Neutrophil (primary cell): Measurements from ENCODE around the gene HNRNPD.
"Not testable (repeated sequence)": the region's sequence is repeated elsewhere in the genome, so short reads cannot be mapped to it uniquely, and the experiment has no call there.

Source experiments
- H3K27ac ChIP-seq: fragments of 200-600 bp; sonication (generic); 2 replicates; pipeline ENCODE4 v1.5.1; 2016; ENCODE audit warnings: mild to moderate bottlenecking, moderate library complexity
- H3K27me3 ChIP-seq: fragments of 200-600 bp; sonication (generic); 2 replicates; pipeline ENCODE4 v1.6.0; 2016; ENCODE audit warnings: mild to moderate bottlenecking
- H3K36me3 ChIP-seq: fragments of 200-600 bp; sonication (generic); 2 replicates; pipeline ENCODE4 v1.5.1; 2017
- H3K4me1 ChIP-seq, 2 experiments: fragments of 200-600 bp in 1 of 2; sonication (generic) in 1 of 2; 1 replicate in 1 of 2; 2 replicates in 1 of 2; pipeline versions ENCODE4 v1.5.1 to v1.6.1; 2013 to 2016; ENCODE audit warnings: low read depth in 1 of 2, low read length in 1 of 2, mild to moderate bottlenecking in 1 of 2, moderate library complexity in 1 of 2; ENCODE audit not compliant: control insufficient read depth in 1 of 2, insufficient read depth in 1 of 2
- H3K4me3 ChIP-seq, 2 experiments: fragments of 200-600 bp in 1 of 2; sonication (generic) in 1 of 2; 1 replicate in 1 of 2; 2 replicates in 1 of 2; pipeline ENCODE4 v1.5.1; 2013 to 2016; ENCODE audit warnings: low read depth in 1 of 2, low read length in 1 of 2, mild to moderate bottlenecking in 1 of 2, moderate library complexity in 1 of 2
- H3K9me3 ChIP-seq: fragments of 200-600 bp; sonication (generic); 2 replicates; pipeline ENCODE4 v1.5.1; 2016
- CTCF ChIP-seq: fragments of 200-600 bp; sonication (generic); IDR thresholded peaks from 2 replicates; pipeline ENCODE4 v1.5.1; 2016; ENCODE audit warnings: antibody characterized with exemption

HNRNPD gene

GRCh38 chr4:82388405-82388804 lies 14.6 kb upstream of the HNRNPD start:
- no peak for TF ChIP-seq CTCF
- Histone ChIP-seq H3K36me3 (no peaks in the 10 kb centered on the region), H3K4me3 (no peak overlapping the region), H3K4me1 (no peaks in the 10 kb centered on the region), H3K9me3 (no peaks in the 10 kb centered on the region), H3K27me3 (no peaks in the 10 kb centered on the region), H3K27ac (no peak overlapping the region)

- H3K9me3 ChIP-seq, H3K27ac ChIP-seq, H3K27me3 ChIP-seq, H3K36me3 ChIP-seq, H3K4me1 ChIP-seq, H3K4me3 ChIP-seq: not testable (repeated sequence)
Measured at GRCh38 chr4:82386312-82386711, 12.5 kb upstream of the HNRNPD start.

GRCh38 chr4:82382751-82383150 lies 9.0 kb upstream of the HNRNPD start:
- Histone ChIP-seq H3K27me3 (no peaks in the 10 kb centered on the region), H3K4me1 (no peaks in the 10 kb centered on the region), H3K9me3 (no peaks in the 10 kb centered on the region), H3K27ac (no peak overlapping the region), H3K36me3 (no peaks in the 10 kb centered on the region), H3K4me3 (no peak overlapping the region)
- no peak for TF ChIP-seq CTCF

GRCh38 chr4:82381661-82382296 lies 8.0 kb upstream of the HNRNPD start:
- H3K9me3 ChIP-seq, result no peaks in the 10 kb centered on the region
- TF ChIP-seq CTCF, result no peak
- no peaks in the 10 kb centered on the region for H3K27me3 ChIP-seq
- no peak overlapping the region for H3K4me3 ChIP-seq
- H3K27ac ChIP-seq, result no peak overlapping the region
- H3K4me1 ChIP-seq, result no peaks in the 10 kb centered on the region
- no peaks in the 10 kb centered on the region for H3K36me3 ChIP-seq

DNA sequence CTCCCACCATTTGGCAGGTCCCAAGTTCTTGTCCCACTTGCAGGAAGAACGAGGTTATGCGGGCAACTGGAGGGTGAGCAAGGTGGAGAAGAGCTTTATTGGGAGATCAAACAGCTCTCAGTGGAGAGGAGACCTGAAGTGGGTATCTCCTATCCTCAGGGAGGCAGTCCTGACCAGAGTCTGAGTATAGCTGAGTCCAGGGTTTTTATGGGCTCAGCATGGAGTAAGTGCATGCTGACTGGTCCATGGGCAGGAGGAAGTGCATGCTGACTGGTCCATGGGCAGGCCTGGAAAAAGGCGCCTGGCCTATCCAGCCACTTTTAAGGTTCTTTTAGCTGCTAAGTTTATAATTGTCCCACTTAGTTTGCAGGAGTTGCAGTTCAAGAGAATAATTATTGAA lies 7.4 kb upstream of the HNRNPD start:
- H3K27ac ChIP-seq, result no peak overlapping the region
- peaks cover 0 to under 1% of the 10 kb centered on the region in 2 experiments for H3K4me1 ChIP-seq
- no peaks in the 10 kb centered on the region for H3K27me3 ChIP-seq
- H3K4me3 ChIP-seq, result no peak overlapping the region
- no peak for TF ChIP-seq CTCF
- no peaks in the 10 kb centered on the region for H3K9me3 ChIP-seq
- H3K36me3 ChIP-seq, result no peaks in the 10 kb centered on the region

DNA sequence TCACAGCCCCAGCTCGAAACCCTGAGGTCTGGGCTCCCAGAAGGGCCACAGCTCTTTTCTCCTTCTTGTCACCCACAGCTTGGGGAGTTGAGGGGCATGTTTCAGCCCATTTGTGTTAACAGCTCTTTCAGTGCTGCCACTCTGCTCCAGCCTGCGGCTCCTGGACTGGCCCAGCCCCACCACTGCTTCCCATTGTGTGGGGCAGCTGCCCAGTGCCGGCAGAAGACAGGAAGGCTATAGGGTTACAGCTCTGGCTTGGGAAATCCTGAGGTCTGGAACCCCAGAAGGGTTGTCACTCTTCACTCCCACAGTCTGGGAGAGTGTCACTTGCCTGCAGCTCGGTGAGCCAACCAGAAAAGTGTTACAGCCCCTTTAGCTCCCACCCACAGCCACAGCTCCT lies 7.0 kb upstream of the HNRNPD start:
- Histone ChIP-seq H3K27me3 (no peaks in the 10 kb centered on the region), H3K4me1 (peaks cover 3 to 4% of the 10 kb centered on the region in 2 experiments), H3K36me3 (no peaks in the 10 kb centered on the region), H3K27ac (no peak overlapping the region), H3K4me3 (no peak overlapping the region), H3K9me3 (no peaks in the 10 kb centered on the region)
- TF ChIP-seq CTCF, result no peak
